ENCODE data around the gene AQP1. TPM values are rescaled to one million over a fixed set of nuclear protein-coding genes. Genes with fewer than 3 reads are reported as not detected.

Gene AQP1
- total RNA-seq, 1 donor from 2014 or later: 1.4 TPM

GRCh38 chr7:30898411-30898810 is 13.2 kb upstream of the AQP1 start:
- no peak for DNase-seq (ENCODE audit: low read depth, low spot score)
- H3K9me3 Mint-ChIP-seq: no peaks in the 10 kb centered on the region
- no peak for TF ChIP-seq CTCF (conservative IDR thresholded peaks at IDR 0.05)
- no peaks in the 10 kb centered on the region for H3K27me3 Mint-ChIP-seq (ENCODE audit: low read depth)
- no peaks in the 10 kb centered on the region for H3K36me3 Mint-ChIP-seq (ENCODE audit: low read depth)
- H3K4me1 Mint-ChIP-seq: no peaks in the 10 kb centered on the region
- no peak overlapping the region for H3K4me3 Mint-ChIP-seq
- H3K27ac Mint-ChIP-seq (ENCODE audit: unreplicated experiment): no peak overlapping the region

GRCh38 chr7:30899066-30899465 is 12.6 kb upstream of the AQP1 start:
- no peaks in the 10 kb centered on the region for H3K9me3 Mint-ChIP-seq
- no peak overlapping the region for H3K4me3 Mint-ChIP-seq
- no peak for DNase-seq (ENCODE audit: low read depth, low spot score)
- H3K27ac Mint-ChIP-seq (ENCODE audit: unreplicated experiment): no peak overlapping the region
- H3K4me1 Mint-ChIP-seq: no peaks in the 10 kb centered on the region
- no peak for TF ChIP-seq CTCF (conservative IDR thresholded peaks at IDR 0.05)
- H3K36me3 Mint-ChIP-seq (ENCODE audit: low read depth): no peaks in the 10 kb centered on the region
- no peaks in the 10 kb centered on the region for H3K27me3 Mint-ChIP-seq (ENCODE audit: low read depth)

- Mint-ChIP-seq H3K9me3 (no peaks in the 10 kb centered on the region), H3K36me3 (ENCODE audit: low read depth) (no peaks in the 10 kb centered on the region), H3K27ac (ENCODE audit: unreplicated experiment) (no peak overlapping the region), H3K27me3 (ENCODE audit: low read depth) (no peaks in the 10 kb centered on the region), H3K4me1 (no peaks in the 10 kb centered on the region), H3K4me3 (no peak overlapping the region)
- DNase-seq (ENCODE audit: low read depth, low spot score): no peak
- no peak for TF ChIP-seq CTCF (conservative IDR thresholded peaks at IDR 0.05)
Observed at GRCh38 chr7:30899630-30900029, 12.0 kb upstream of the AQP1 start.

GRCh38 chr7:30900053-30900452 is 11.6 kb upstream of the AQP1 start:
- no peaks in the 10 kb centered on the region for H3K36me3 Mint-ChIP-seq (ENCODE audit: low read depth)
- no peak for TF ChIP-seq CTCF (conservative IDR thresholded peaks at IDR 0.05)
- H3K27me3 Mint-ChIP-seq (ENCODE audit: low read depth): no peaks in the 10 kb centered on the region
- H3K4me3 Mint-ChIP-seq: no peak overlapping the region
- no peaks in the 10 kb centered on the region for H3K4me1 Mint-ChIP-seq
- H3K27ac Mint-ChIP-seq (ENCODE audit: unreplicated experiment): no peak overlapping the region
- H3K9me3 Mint-ChIP-seq: no peaks in the 10 kb centered on the region
- no peak for DNase-seq (ENCODE audit: low read depth, low spot score)

- DNase-seq (ENCODE audit: low read depth, low spot score): no peak
- H3K27me3 Mint-ChIP-seq (ENCODE audit: low read depth): no peaks in the 10 kb centered on the region
- no peak for TF ChIP-seq CTCF (conservative IDR thresholded peaks at IDR 0.05)
- no peaks in the 10 kb centered on the region for H3K36me3 Mint-ChIP-seq (ENCODE audit: low read depth)
- no peak overlapping the region for H3K4me3 Mint-ChIP-seq
- no peaks in the 10 kb centered on the region for H3K4me1 Mint-ChIP-seq
- H3K9me3 Mint-ChIP-seq: no peaks in the 10 kb centered on the region
- H3K27ac Mint-ChIP-seq (ENCODE audit: unreplicated experiment): peak overlapping the region; percentile 64
Observed at GRCh38 chr7:30900803-30901362, 10.8 kb upstream of the AQP1 start.

- no peak for TF ChIP-seq CTCF (conservative IDR thresholded peaks at IDR 0.05)
- no peak for DNase-seq (ENCODE audit: low read depth, low spot score)
- Mint-ChIP-seq H3K4me1 (no peaks in the 10 kb centered on the region), H3K27me3 (ENCODE audit: low read depth) (no peaks in the 10 kb centered on the region), H3K9me3 (no peaks in the 10 kb centered on the region), H3K4me3 (no peak overlapping the region), H3K27ac (ENCODE audit: unreplicated experiment) (no peak overlapping the region), H3K36me3 (ENCODE audit: low read depth) (no peaks in the 10 kb centered on the region)
Observed at GRCh38 chr7:30901856-30902255, 9.8 kb upstream of the AQP1 start.

All from neural crest cell (in vitro differentiated cells).